WTC11 (cell line): Measurements from ENCODE around the gene DIP2A. TPM values are rescaled to one million over a fixed set of nuclear protein-coding genes. Genes with fewer than 3 reads are reported as not detected.

ENCODE experiments used
- ATAC-seq: fragments of 200-7000 bp; cut with Tn5 transposase; 2 replicates; pipeline ENCODE4 v1.10.0; 2021; ENCODE audit warnings: mild to moderate bottlenecking, moderate library complexity
- CTCF ChIA-PET: fragments of 300-600 bp; sonication (Branson Sonifier 250); formaldehyde crosslinking; loops from one replicate; lab custom pipeline; 2021; ENCODE audit warnings: antibody characterized with exemption; lab: Charles Lee
- POLR2A ChIA-PET: fragments of 350-600 bp; sonication (Branson Sonifier 250); formaldehyde crosslinking; loops from one replicate; lab custom pipeline; 2021; ENCODE audit warnings: antibody characterized with exemption; lab: Charles Lee
- DNase-seq: peaks from one replicate; pipeline ENCODE4 v3.0.0; 2021; ENCODE audit warnings: low spot score
- H3K27ac Mint-ChIP-seq: 2 replicates; pipeline ENCODE4 v1.8.0; 2021; ENCODE audit warnings: mixed read lengths
- H3K27me3 Mint-ChIP-seq: 2 replicates; pipeline ENCODE4 v1.8.0; 2021; ENCODE audit warnings: low read depth, mild to moderate bottlenecking, moderate library complexity, mixed read lengths
- H3K36me3 Mint-ChIP-seq: 2 replicates; pipeline ENCODE4 v1.8.0; 2021; ENCODE audit warnings: mixed read lengths
- H3K4me1 Mint-ChIP-seq: 2 replicates; pipeline ENCODE4 v1.8.0; 2022; ENCODE audit warnings: mixed read lengths
- H3K4me3 Mint-ChIP-seq: 2 replicates; pipeline ENCODE4 v1.8.0; 2021; ENCODE audit warnings: mild to moderate bottlenecking, moderate library complexity, mixed read lengths
- H3K9me3 Mint-ChIP-seq: 2 replicates; pipeline ENCODE4 v1.8.0; 2021; ENCODE audit warnings: mixed read lengths
- ATF2 ChIP-seq: sonication (generic); formaldehyde crosslinking; IDR thresholded peaks from 2 replicates; pipeline ENCODE4 v1.8.1; 2022; ENCODE audit warnings: low read depth, missing genetic modification reagents, borderline replicate concordance
- ATF6 ChIP-seq: sonication (generic); formaldehyde crosslinking; IDR thresholded peaks from 2 replicates; pipeline ENCODE4 v1.8.1; 2023; ENCODE audit warnings: mild to moderate bottlenecking, missing genetic modification reagents
- ERG ChIP-seq: fragments of 250-450 bp; sonication (Bioruptor Pico); IDR thresholded peaks from 2 replicates; pipeline ENCODE4 v1.8.0; 2021; ENCODE audit warnings: mild to moderate bottlenecking
- ESRRA ChIP-seq: sonication (generic); formaldehyde crosslinking; IDR thresholded peaks from 2 replicates; pipeline ENCODE4 v1.8.1; 2022; ENCODE audit warnings: mild to moderate bottlenecking, missing genetic modification reagents, borderline replicate concordance
- FOXJ3 ChIP-seq: sonication (generic); formaldehyde crosslinking; IDR thresholded peaks from 2 replicates; pipeline ENCODE4 v1.9.0; 2021; ENCODE audit warnings: missing genetic modification reagents, mild to moderate bottlenecking, borderline replicate concordance
- GRHL2 ChIP-seq: fragments of 250-450 bp; sonication (Bioruptor Pico); IDR thresholded peaks from 2 replicates; pipeline ENCODE4 v1.8.0; 2022; ENCODE audit warnings: mild to moderate bottlenecking, moderate library complexity; ENCODE audit not compliant: insufficient replicate concordance, severe bottlenecking
- IRF2 ChIP-seq: sonication (generic); formaldehyde crosslinking; IDR thresholded peaks from 2 replicates; pipeline ENCODE4 v1.8.0; 2022; ENCODE audit warnings: low read depth, missing genetic modification reagents, borderline replicate concordance
- MAX ChIP-seq: sonication (generic); formaldehyde crosslinking; IDR thresholded peaks from 2 replicates; pipeline ENCODE4 v1.8.0; 2022; ENCODE audit warnings: mild to moderate bottlenecking, missing genetic modification reagents
- NFYB ChIP-seq: sonication (generic); formaldehyde crosslinking; conservative IDR thresholded peaks from 2 replicates; pipeline ENCODE4 v1.8.0; 2022; ENCODE audit warnings: low read depth, missing genetic modification reagents
- RORB ChIP-seq: fragments of 250-450 bp; sonication (Bioruptor Pico); IDR thresholded peaks from 2 replicates; pipeline ENCODE4 v1.9.0; 2021; ENCODE audit warnings: mild to moderate bottlenecking
- TEAD1 ChIP-seq: sonication (generic); formaldehyde crosslinking; IDR thresholded peaks from 2 replicates; pipeline ENCODE4 v1.8.0; 2022; ENCODE audit warnings: mild to moderate bottlenecking, missing genetic modification reagents
- TEAD4 ChIP-seq: sonication (generic); formaldehyde crosslinking; IDR thresholded peaks from 2 replicates; pipeline ENCODE4 v1.8.0; 2022; ENCODE audit warnings: mild to moderate bottlenecking, missing genetic modification reagents
- TP53 ChIP-seq: sonication (generic); formaldehyde crosslinking; IDR thresholded peaks from 2 replicates; pipeline ENCODE4 v1.8.1; 2023; ENCODE audit warnings: mild to moderate bottlenecking, missing genetic modification reagents
- ZNF232 ChIP-seq: sonication (generic); formaldehyde crosslinking; IDR thresholded peaks from 2 replicates; pipeline ENCODE4 v1.8.0; 2022; ENCODE audit warnings: mild to moderate bottlenecking, missing genetic modification reagents
- ZNF317 ChIP-seq: sonication (generic); formaldehyde crosslinking; IDR thresholded peaks from 2 replicates; pipeline ENCODE4 v1.8.1; 2023; ENCODE audit warnings: low read depth, mild to moderate bottlenecking, moderate library complexity, missing genetic modification reagents, borderline replicate concordance
- total RNA-seq: library from RNA; stranded (reverse); gene quantifications from 3 replicates; pipeline ENCODE4 v1.2.3, GENCODE V29; 2021
- TF ChIP-seq, protein P1 (sequence below): sonication (generic); formaldehyde crosslinking; IDR thresholded peaks from 2 replicates; pipeline ENCODE4 v1.8.0; 2022; ENCODE audit warnings: missing genetic modification reagents
- TF ChIP-seq, protein P2 (sequence below): sonication (generic); formaldehyde crosslinking; IDR thresholded peaks from 2 replicates; pipeline ENCODE4 v1.8.1; 2023; ENCODE audit warnings: mild to moderate bottlenecking, missing genetic modification reagents
- TF ChIP-seq, protein P3 (sequence below): fragments of 200-600 bp; IDR thresholded peaks from 2 replicates; pipeline ENCODE4 v1.8.0; 2022; ENCODE audit warnings: antibody characterized with exemption

The DIP2A gene
- total RNA-seq, 1 experiment from 2014 or later, result 39.4 TPM

GRCh38 chr21:46474382-46474781 is 15.7 kb downstream of the DIP2A start:
- Mint-ChIP-seq H3K27me3 (no peaks in the 10 kb centered on the region), H3K9me3 (peaks cover 3% of the 10 kb centered on the region; the same call in 1 of the 2 replicates), H3K27ac (no peak overlapping the region), H3K36me3 (peaks cover 11% of the 10 kb centered on the region), H3K4me1 (0 out of 2 replicates have a peak, but pooled peaks cover 4% of the 10 kb centered on the region), H3K4me3 (no peak overlapping the region)
- DNase-seq (no peak), ATAC-seq (no peak)
- ChIA-PET CTCF (no interaction called here), POLR2A (no interaction called here)
- TF ChIP-seq ATF6, result no peak
- TF ChIP-seq, protein P1, sequence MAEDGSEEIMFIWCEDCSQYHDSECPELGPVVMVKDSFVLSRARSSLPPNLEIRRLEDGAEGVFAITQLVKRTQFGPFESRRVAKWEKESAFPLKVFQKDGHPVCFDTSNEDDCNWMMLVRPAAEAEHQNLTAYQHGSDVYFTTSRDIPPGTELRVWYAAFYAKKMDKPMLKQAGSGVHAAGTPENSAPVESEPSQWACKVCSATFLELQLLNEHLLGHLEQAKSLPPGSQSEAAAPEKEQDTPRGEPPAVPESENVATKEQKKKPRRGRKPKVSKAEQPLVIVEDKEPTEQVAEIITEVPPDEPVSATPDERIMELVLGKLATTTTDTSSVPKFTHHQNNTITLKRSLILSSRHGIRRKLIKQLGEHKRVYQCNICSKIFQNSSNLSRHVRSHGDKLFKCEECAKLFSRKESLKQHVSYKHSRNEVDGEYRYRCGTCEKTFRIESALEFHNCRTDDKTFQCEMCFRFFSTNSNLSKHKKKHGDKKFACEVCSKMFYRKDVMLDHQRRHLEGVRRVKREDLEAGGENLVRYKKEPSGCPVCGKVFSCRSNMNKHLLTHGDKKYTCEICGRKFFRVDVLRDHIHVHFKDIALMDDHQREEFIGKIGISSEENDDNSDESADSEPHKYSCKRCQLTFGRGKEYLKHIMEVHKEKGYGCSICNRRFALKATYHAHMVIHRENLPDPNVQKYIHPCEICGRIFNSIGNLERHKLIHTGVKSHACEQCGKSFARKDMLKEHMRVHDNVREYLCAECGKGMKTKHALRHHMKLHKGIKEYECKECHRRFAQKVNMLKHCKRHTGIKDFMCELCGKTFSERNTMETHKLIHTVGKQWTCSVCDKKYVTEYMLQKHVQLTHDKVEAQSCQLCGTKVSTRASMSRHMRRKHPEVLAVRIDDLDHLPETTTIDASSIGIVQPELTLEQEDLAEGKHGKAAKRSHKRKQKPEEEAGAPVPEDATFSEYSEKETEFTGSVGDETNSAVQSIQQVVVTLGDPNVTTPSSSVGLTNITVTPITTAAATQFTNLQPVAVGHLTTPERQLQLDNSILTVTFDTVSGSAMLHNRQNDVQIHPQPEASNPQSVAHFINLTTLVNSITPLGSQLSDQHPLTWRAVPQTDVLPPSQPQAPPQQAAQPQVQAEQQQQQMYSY (CRISPR knock-in tag), result no peak
- TF ChIP-seq NFYB (CRISPR knock-in tag), result no peak
- TF ChIP-seq TP53 (CRISPR knock-in tag), result no peak
- TF ChIP-seq MAX (CRISPR knock-in tag), result no peak
- no peak for TF ChIP-seq IRF2 (CRISPR knock-in tag)
- no peak for TF ChIP-seq TEAD4 (CRISPR knock-in tag)
- TF ChIP-seq ZNF317, result no peak
- no peak for TF ChIP-seq ESRRA (CRISPR knock-in tag)
- TF ChIP-seq ATF2 (CRISPR knock-in tag), result no peak
- no peak for TF ChIP-seq GRHL2 (CRISPR knock-in tag)
- no peak for TF ChIP-seq ZNF232
- TF ChIP-seq, protein P2, sequence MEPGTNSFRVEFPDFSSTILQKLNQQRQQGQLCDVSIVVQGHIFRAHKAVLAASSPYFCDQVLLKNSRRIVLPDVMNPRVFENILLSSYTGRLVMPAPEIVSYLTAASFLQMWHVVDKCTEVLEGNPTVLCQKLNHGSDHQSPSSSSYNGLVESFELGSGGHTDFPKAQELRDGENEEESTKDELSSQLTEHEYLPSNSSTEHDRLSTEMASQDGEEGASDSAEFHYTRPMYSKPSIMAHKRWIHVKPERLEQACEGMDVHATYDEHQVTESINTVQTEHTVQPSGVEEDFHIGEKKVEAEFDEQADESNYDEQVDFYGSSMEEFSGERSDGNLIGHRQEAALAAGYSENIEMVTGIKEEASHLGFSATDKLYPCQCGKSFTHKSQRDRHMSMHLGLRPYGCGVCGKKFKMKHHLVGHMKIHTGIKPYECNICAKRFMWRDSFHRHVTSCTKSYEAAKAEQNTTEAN (CRISPR knock-in tag), result no peak
- no peak for TF ChIP-seq RORB (CRISPR knock-in tag)
- no peak for TF ChIP-seq TEAD1 (CRISPR knock-in tag)
- TF ChIP-seq, protein P3, sequence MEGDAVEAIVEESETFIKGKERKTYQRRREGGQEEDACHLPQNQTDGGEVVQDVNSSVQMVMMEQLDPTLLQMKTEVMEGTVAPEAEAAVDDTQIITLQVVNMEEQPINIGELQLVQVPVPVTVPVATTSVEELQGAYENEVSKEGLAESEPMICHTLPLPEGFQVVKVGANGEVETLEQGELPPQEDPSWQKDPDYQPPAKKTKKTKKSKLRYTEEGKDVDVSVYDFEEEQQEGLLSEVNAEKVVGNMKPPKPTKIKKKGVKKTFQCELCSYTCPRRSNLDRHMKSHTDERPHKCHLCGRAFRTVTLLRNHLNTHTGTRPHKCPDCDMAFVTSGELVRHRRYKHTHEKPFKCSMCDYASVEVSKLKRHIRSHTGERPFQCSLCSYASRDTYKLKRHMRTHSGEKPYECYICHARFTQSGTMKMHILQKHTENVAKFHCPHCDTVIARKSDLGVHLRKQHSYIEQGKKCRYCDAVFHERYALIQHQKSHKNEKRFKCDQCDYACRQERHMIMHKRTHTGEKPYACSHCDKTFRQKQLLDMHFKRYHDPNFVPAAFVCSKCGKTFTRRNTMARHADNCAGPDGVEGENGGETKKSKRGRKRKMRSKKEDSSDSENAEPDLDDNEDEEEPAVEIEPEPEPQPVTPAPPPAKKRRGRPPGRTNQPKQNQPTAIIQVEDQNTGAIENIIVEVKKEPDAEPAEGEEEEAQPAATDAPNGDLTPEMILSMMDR, result no peak
- TF ChIP-seq FOXJ3, result no peak
- TF ChIP-seq ERG (CRISPR knock-in tag), result no peak
